Measurements from ENCODE around the gene MAD2L1BP. TPM values are rescaled to one million over a fixed set of nuclear protein-coding genes. Genes with fewer than 3 reads are reported as not detected.

MAD2L1BP gene
- total and polyA plus RNA-seq, 2 of the 13 experiments (the other 11 are each of a cell fraction or from before 2014, with no cell fraction given), result 54.2 to 55.5 TPM

GRCh38 chr6:43671801-43672690 is 36.4 kb downstream of the MAD2L1BP start (continued):
- TF ChIP-seq ZNF512 (CRISPR knock-in tag; IDR thresholded peaks at IDR 0.05) (no peak), ZKSCAN5 (CRISPR knock-in tag; IDR thresholded peaks at IDR 0.05) (no peak; the same call in 1 of the 2 replicates), HNRNPLL (IDR thresholded peaks at IDR 0.05; ENCODE audit: low read depth, low read length, poor library complexity, severe bottlenecking) (no peak), POGZ (CRISPR knock-in tag; IDR thresholded peaks at IDR 0.05) (peak; percentile 71; the same call in 1 of the 2 replicates), SNRNP70 (IDR thresholded peaks at IDR 0.05; ENCODE audit: low read depth, low read length) (no peak), PAXIP1 (CRISPR knock-in tag; conservative IDR thresholded peaks at IDR 0.05) (peak; percentile 86), ISX (CRISPR knock-in tag; conservative IDR thresholded peaks at IDR 0.05) (no peak), EED (CRISPR knock-in tag; IDR thresholded peaks at IDR 0.05) (no peak), MXD4 (CRISPR knock-in tag; IDR thresholded peaks at IDR 0.05) (0 out of 2 replicates have a peak, but pooled peaks have one; percentile 57), ZSCAN25 (CRISPR knock-in tag; IDR thresholded peaks at IDR 0.05) (peak; percentile 89), NR2F2 (IDR thresholded peaks at IDR 0.05; ENCODE audit: borderline replicate concordance, low read depth) (0 out of 2 replicates have a peak, but pooled peaks have one; percentile 47), ZIK1 (CRISPR knock-in tag; IDR thresholded peaks at IDR 0.05; ENCODE audit: borderline replicate concordance, low read depth) (no peak), ZNF296 (CRISPR knock-in tag; conservative IDR thresholded peaks at IDR 0.05) (no peak; the same call in 1 of the 2 replicates), FIP1L1 (IDR thresholded peaks at IDR 0.05; ENCODE audit: borderline replicate concordance, insufficient read depth, low read depth, low read length) (no peak), ZNF30 (CRISPR knock-in tag; IDR thresholded peaks at IDR 0.05) (no peak), CREB3 (CRISPR knock-in tag; IDR thresholded peaks at IDR 0.05) (no peak), NPAS2 (CRISPR knock-in tag; IDR thresholded peaks at IDR 0.05; ENCODE audit: borderline replicate concordance) (no peak)
- TF ChIP-seq, protein P1, sequence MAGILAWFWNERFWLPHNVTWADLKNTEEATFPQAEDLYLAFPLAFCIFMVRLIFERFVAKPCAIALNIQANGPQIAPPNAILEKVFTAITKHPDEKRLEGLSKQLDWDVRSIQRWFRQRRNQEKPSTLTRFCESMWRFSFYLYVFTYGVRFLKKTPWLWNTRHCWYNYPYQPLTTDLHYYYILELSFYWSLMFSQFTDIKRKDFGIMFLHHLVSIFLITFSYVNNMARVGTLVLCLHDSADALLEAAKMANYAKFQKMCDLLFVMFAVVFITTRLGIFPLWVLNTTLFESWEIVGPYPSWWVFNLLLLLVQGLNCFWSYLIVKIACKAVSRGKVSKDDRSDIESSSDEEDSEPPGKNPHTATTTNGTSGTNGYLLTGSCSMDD (CRISPR knock-in tag; IDR thresholded peaks at IDR 0.05), result no peak
- TF ChIP-seq, protein P2, sequence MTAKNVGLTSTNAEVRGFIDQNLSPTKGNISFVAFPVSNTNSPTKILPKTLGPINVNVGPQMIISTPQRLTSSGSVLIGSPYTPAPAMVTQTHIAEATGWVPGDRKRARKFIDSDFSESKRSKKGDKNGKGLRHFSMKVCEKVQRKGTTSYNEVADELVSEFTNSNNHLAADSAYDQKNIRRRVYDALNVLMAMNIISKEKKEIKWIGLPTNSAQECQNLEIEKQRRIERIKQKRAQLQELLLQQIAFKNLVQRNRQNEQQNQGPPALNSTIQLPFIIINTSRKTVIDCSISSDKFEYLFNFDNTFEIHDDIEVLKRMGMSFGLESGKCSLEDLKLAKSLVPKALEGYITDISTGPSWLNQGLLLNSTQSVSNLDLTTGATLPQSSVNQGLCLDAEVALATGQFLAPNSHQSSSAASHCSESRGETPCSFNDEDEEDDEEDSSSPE (CRISPR knock-in tag; IDR thresholded peaks at IDR 0.05), result no peak
